ENCODE measurements around the gene RBM38.

RBM38 gene

GRCh38 chr20:57381596-57382503, 9.3 kb upstream of the RBM38 start:
- H3K4me3 ChIP-seq (ENCODE audit: low read length): no peak overlapping the region
- no peak for TF ChIP-seq ZNF274 (IDR thresholded peaks at IDR 0.05; ENCODE audit: low read depth, low read length)

GRCh38 chr20:57382516-57382915, 8.7 kb upstream of the RBM38 start:
- no peak overlapping the region for H3K4me3 ChIP-seq (ENCODE audit: low read length)
- no peak for TF ChIP-seq ZNF274 (IDR thresholded peaks at IDR 0.05; ENCODE audit: low read depth, low read length)

GRCh38 chr20:57383447-57384347, 7.5 kb upstream of the RBM38 start:
- TF ChIP-seq ZNF274 (IDR thresholded peaks at IDR 0.05; ENCODE audit: low read depth, low read length): no peak
- H3K4me3 ChIP-seq (ENCODE audit: low read length): no peak overlapping the region

- no peak overlapping the region for H3K4me3 ChIP-seq (ENCODE audit: low read length)
- TF ChIP-seq ZNF274 (IDR thresholded peaks at IDR 0.05; ENCODE audit: low read depth, low read length): no peak
These were observed 6.7 kb upstream of the RBM38 start for GRCh38 chr20:57384486-57384885.

- no peak overlapping the region for H3K4me3 ChIP-seq (ENCODE audit: low read length)
- no peak for TF ChIP-seq ZNF274 (IDR thresholded peaks at IDR 0.05; ENCODE audit: low read depth, low read length)
These were observed 6.0 kb upstream of the RBM38 start for GRCh38 chr20:57384953-57385761.

GRCh38 chr20:57385940-57386339, 5.3 kb upstream of the RBM38 start:
- no peak for TF ChIP-seq ZNF274 (IDR thresholded peaks at IDR 0.05; ENCODE audit: low read depth, low read length)
- no peak overlapping the region for H3K4me3 ChIP-seq (ENCODE audit: low read length)

GRCh38 chr20:57386762-57387161, 4.4 kb upstream of the RBM38 start:
- H3K4me3 ChIP-seq (ENCODE audit: low read length): no peak overlapping the region
- TF ChIP-seq ZNF274 (IDR thresholded peaks at IDR 0.05; ENCODE audit: low read depth, low read length): no peak

- H3K4me3 ChIP-seq (ENCODE audit: low read length): no peak overlapping the region
- TF ChIP-seq ZNF274 (IDR thresholded peaks at IDR 0.05; ENCODE audit: low read depth, low read length): no peak
These were observed 3.7 kb upstream of the RBM38 start for GRCh38 chr20:57387463-57387862.

GRCh38 chr20:57387945-57388371, 3.2 kb upstream of the RBM38 start:
- no peak for TF ChIP-seq ZNF274 (IDR thresholded peaks at IDR 0.05; ENCODE audit: low read depth, low read length)

GRCh38 chr20:57388953-57389694, 2.1 kb upstream of the RBM38 start:
- TF ChIP-seq ZNF274 (IDR thresholded peaks at IDR 0.05; ENCODE audit: low read depth, low read length): no peak
- H3K4me3 ChIP-seq (ENCODE audit: low read length): peak overlapping the region; percentile 1; the same call in 1 of the 2 replicates

More at GRCh38 chr20:57387945-57388371, 3.2 kb upstream of the RBM38 start:
- no peak overlapping the region for H3K4me3 ChIP-seq (ENCODE audit: low read length)

GRCh38 chr20:57389695-57390603, 1.2 kb upstream of the RBM38 start:
- H3K4me3 ChIP-seq (ENCODE audit: low read length): peak overlapping the region; percentile 1; the same call in 1 of the 2 replicates
- TF ChIP-seq ZNF274 (IDR thresholded peaks at IDR 0.05; ENCODE audit: low read depth, low read length): no peak
